NCI-H187 (cell line): Measurements from ENCODE around the gene WDR19.
"Not testable (repeated sequence)": the region's sequence is repeated elsewhere in the genome, so short reads cannot be mapped to it uniquely, and the experiment has no call there.

Experiments used
- DNase-seq, 2 experiments: peaks; one replicate each; lab custom pipeline; 2025; lab: John Stamatoyannopoulos, UW

Gene WDR19

DNA sequence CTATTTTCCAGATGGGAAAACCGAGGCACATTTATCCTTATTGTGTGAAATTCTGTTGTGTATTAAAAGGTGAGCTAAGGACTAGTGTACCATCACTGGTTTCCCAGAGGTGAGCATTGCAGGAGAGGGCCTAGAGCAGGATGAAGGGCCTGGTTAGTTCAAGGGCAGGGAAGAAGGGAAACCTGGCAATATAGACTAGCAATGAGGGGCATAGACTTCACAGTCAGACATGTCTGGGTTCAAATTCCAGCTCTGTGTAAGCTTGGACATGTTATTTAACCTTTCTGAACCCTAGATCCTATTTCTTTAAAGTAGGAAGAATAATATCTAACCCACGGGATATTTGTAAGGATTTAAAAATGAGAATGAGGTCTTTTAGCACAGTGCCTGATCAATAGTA, 50.8 kb downstream of the WDR19 start:
- DNase-seq: no peak

DNA sequence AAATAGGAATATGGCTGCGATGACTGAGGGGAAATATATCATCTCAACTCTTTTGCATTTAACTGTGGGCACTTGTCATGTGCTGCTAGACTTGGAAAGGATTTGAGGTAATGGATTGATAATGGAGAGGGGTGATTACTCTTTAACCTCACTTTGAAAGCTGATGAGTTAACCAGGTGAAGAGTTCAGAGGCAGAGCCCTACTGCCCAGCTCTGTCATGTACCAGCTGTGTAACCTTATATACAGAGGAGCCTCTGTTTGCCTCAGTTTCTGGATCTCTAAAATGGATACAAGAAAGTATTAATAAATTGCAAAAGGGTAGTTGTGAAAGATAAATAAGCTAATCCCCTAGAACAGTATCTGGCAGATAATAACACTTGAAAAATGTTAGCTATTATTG, 51.5 kb downstream of the WDR19 start:
- DNase-seq: no peak

DNA sequence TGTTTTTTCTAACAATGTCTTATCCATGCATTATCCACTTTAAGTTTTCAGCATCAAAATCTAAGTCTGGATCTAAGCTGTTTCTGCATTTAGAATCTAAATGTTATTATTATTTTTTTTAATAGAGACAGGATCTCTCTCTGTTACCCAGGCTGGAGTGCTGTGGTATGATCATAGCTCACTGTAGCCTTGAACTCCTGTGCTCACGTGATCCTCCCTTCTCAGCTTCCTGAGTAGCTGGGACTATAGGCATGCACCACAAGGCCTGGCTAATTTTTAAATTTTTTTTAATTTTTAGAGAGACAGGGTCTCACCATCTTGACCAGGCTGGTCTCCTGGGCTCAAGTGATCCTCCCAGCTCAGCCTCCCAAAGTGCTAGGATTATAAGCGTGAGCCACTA, 52.7 kb downstream of the WDR19 start:
- DNase-seq: no peak

DNA sequence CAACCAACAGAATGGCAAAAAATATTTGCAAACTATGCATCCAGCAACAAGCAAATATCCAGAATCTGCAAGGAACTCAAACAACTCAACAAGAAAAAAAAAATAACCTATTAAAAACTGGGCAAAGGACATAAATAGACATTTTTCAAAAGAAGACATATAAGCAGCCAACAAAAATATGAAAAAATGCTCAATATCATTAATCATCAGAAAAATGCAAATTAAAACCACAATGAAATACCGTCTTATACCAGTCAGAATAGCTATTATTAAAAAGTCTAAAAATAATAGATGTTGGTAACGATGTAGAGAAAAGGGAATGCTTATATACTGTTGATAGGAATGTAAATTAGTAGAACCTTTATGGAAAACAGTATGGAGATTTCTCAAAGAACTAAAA, 53.4 kb downstream of the WDR19 start:
- no peak for DNase-seq

DNA sequence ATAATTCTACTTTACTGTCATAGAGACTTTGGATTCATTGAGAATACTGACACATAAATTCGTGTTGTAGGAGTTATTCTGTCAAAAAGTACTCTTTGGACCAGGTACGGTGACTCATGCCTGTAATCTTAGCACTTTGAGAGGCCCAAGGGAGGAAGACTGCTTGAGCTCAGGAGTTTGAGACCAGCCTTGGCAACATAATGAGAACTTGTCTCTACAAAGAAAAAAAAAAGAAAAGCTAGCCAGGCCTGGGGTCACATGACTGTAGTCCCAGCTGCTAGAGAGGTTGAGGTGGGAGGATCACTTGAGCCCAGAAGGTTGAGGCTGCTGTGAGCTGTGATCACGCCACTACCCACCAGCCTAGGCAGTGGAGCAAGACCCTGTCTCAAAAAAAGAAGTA, 54.9 kb downstream of the WDR19 start:
- no peak for DNase-seq

DNA sequence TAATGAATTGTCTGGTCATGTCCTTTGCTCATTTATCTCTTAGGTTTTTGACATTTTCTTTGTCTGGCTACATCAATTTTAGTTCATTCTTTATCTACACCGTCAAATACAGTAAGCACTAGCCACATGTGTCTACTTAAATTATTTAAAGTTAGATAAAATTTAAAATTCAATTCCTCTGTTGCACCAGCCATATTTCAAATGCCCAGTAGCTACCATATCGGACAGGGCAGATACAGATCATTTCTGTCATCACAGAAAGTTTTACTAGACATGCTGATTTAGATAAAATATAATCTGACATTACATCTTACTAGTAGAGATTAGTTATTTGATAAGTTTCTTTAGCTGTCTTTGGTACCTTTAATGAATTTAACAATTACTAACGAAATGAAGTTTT, 61.1 kb downstream of the WDR19 start:
- DNase-seq: no peak

DNA sequence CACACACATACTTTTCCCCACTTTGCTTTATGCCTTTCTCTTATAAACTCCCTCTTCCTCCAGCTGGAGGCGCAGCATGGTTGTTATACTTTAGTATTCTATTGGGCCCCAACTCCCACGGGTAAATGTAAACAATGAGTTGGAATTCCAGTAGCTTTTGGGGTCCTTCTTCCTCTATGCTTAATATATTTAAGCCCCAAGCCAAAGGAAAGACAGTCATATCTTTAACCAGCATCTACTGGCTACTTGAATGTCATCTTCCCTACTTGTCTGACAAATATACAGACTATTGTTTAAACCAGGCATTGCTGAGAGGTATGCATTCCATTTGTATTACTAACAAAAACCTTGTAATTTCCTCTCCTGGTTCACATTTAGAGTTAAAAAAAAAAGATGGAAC, 72.9 kb downstream of the WDR19 start:
- DNase-seq: no peak

DNA sequence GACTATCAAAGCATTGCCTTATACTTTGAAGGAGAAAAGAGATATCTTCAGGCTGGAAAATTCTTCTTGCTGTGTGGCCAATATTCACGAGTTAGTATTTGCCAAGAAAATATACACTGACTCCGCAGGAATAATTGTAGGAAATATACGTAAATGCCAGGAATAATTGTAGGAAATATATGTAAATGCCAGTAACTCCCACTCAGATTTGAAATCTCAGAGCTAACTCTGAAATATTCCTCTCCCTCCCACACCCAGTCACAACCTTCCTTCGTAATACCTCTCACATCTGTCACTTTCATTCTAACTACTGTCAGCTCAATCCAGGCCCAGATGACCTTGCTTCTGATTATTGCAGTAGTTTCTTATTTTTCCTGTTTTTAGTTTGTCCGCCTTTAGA, 73.5 kb downstream of the WDR19 start:
- no peak for DNase-seq

DNA sequence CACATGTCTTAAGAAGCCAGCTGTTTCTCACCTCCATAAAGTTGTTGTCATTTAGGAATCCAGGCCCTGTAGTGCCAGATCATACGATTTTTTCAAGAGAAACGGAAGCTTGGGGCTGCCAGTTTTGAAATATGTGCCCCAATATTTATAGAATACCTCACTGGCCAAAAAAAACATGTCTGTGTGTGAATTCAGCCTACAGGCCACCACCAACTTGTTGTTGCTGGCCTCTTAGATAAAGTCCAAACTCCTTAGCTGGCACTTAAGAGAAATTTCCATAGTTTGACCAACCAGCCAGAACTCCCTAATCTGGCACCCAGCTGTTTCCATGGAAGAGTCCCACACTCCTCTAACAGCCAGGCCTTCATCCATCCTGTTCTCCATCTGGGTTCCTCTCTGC, 74.1 kb downstream of the WDR19 start:
- DNase-seq: no peak

DNA sequence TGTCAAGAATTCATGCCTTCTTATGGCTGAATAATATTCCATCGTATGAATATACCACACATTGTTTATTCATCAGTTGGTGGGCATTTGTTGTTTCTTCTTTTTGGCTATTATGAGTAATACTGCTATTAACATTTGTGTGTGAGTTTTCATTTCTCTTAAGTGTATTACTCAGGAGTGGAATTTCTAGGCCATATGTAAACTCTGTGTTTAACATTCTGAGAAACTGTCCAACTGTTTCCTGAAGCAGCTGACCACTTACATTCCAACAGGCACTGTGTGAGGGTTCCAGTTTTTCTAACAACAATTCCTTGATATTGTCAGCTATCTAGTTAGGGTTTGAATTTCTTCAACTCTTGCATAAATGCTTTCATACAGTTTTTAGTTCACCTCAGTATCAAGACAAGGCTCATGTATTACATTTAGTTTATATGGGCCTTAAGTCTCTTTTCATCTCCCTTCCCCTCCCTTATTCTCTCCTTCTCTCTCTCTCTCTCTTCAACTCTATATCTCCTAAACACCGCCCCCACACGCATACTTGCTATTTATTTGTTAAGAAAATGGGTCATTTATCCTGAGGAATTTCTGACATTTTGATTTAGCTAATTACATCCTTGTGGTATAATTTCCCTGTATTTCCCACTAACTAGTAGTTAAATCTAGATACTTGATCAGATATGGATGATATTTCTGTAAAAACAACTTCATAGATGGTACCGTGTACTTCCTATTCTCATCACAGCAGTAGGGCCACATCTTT, 77.4 kb downstream of the WDR19 start:
- no peak for DNase-seq

DNA sequence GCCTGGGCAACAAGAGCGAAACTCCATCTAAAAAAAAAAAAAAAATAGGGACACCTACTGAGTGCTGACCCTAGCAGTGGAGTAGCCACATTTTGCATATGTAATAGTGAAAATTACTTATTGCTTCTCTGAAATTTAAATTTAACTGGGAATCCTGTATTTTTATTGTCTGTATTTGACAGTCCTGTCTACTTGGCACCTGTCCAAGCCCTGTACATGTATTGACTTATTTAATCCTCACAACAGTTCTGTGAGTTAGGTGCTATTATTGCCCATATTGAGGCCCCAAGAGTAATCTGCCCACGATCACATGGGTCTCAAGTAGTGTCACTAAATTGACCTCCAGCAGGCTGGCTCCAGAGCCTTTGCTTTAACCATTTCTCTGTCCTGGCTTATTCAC, 81.6 kb downstream of the WDR19 start:
- no peak for DNase-seq

DNA sequence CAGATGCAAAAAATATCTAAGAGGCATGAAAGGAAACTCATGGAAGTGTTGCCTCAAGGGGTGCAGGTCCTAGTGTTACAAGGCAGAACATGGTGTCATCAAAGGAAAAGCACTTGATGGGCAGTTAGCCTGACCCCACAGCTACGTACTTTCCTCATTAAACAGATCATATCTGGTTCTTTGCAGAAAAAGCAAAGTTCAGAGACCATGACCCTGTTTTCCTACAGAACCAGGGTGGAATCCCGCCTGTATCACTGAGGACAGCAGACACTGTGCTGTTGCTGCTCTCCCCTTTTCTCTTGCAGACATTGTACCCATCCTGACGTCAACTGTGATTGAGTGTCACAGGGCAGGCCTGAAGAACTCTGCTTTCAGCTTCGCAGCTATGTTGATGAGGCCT, 92.2 kb downstream of the WDR19 start:
- no peak for DNase-seq

DNA sequence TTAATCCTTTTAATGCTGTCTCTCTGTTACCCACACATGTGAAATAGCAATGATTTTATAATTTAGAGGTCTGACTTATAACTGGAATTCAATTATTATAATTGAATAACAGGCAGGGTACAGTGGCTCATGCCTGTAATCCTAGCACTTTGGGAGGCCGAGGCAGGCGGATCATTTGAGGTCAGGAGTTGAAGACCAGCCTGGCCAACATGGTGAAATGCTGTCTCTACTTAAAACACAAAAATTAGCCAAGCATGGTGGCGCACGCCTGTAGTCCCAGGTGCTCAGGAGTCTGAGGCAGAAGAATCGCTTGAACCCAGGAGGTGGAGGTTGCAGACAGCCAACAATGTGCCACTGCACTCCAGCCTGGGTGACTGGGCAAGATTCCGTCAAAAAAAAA, 95.3 kb downstream of the WDR19 start:
- not testable (repeated sequence) for DNase-seq

DNA sequence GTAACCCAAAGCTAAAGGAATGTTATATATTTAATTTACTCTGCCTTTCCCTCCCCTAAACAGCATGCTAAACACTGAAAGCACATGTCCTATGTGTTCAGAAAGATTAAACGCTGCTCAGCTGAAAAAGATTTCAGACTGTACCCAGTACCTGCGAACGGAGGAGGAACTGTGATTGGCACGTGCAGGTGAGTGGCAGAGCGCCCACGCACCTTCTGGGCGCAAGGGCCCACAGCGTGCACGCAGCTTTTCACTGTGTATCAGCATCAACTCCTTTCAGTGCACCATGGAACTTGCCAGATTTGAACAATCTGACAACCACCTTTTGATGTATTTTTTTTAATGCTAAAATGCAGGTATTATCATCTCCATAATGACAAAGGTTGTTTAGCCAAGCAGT, 96.1 kb downstream of the WDR19 start:
- DNase-seq: no peak

DNA sequence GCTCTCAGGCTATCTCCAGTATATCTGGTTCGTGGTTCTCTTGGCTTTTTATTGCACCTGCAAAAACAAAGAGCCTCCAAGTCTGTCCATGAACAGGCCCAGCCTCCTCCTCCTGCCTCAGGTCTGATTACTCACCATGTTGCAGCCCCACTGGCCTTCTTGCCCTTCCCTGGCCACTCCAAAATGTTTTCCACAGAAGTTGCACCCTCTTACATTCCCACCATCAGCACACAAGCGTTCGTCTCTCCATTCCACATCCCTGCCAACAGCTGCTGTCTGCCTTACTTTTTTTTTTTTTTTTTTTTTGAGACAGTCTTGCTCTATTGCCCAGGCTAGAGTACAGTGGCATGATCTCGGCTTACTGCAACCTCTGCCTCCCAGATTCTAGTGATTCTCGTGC, 97.1 kb downstream of the WDR19 start:
- no peak for DNase-seq

DNA sequence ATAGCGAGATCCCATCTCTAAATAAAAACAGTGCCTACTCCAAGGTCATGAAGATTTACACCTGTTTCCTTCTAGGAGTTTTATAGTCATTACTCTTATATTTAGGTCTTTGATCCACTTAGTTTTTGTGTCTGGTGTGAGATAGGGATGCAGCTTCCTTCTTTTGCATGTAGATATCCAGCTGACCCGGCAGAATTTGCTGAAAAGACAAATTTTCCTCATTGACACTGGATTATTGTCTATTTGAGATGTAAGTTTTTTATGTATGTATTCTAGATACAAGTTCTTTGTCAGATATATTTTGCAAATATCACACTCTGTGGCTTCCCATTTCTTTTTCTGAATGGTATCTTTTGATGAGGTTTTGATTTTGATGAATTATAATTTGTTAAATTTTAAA, 98.4 kb downstream of the WDR19 start:
- DNase-seq: no peak

DNA sequence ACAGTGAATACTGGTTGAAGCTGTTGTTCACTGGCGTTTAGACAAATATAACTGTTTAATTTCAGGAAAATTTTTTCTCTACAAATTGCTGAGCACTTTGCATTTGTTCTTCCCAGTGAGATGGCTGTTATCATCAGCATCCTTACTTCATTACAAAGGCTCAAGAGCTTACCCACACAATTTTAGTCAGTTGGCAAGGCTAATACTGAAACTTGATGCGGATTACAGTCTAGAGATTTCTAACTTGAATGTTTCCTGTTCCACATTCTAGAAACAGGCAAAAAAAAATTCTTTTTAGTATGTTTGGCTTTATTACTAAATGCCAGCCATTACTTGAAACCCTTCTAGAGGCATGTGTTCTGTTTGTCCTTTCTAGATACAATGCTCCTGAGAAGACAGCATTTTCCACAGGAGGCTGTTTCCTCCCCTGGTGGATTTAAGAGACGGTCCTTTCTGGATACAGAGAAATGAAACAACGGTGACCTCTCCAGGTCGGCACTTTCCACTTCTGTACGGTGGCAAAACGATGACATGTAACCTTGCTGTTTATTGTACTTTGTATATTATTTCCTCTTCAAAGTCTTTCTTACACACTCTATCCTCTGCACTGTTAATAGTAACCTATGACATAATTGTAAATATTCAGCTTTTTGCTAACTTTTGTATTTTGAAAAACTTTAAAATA, 102.9 kb downstream of the WDR19 start:
- no peak for DNase-seq

DNA sequence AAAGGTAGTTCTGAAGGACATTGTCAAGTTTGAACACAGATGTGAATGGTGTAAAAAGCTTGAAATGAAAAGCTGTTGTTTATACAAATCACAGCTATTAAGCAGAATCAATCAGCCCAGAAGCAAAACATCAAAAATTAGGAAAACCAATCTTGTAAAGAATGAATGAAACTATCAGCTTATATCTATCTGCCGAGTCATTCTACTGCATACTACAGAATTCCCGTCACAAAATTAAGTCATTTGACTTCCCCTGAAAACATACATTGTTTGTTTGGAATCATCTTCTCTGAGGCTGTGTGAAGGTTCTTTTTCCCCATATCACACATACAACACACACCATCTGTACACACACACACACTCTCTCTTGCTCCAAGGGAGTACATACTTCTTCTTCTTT, 103.5 kb downstream of the WDR19 start:
- DNase-seq: no peak

DNA sequence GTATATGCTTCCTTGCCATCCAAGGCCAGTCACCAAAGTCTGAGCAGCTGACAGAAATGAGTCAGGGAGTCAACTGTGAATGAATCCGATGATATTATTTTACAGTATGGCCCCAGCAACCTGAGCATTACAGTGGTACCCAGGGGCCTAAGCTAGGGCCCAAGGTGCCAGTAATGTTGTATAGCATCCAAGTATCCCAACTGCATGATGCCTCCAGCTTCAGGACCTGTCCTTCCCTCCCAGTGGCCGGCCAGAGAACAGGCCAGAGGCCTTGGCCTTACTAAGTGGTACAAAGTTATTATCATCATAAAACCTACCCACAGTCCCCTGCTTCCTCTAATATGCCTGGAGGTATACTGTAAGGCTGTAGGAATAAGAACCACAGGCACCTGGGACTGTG, 103.9 kb downstream of the WDR19 start:
- no peak for DNase-seq

DNA sequence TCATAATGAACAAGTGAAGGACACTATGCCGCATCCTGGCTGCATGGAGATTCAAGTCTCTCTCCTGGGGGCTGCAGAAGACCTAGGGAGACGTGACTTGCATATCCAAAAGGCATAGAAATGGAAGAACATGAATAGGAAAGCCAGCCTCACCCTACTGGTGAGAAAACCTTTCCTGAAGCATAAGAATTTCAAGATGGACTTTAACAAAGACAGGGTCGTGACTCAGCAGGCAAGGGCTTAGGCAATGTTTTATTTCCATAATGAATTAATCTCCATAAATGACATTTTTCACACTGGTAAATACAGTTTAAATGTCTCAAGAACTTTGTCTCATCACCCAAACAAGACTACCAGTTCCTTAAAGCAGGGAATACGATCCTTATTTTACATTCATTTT, 104.9 kb downstream of the WDR19 start:
- DNase-seq: no peak

DNA sequence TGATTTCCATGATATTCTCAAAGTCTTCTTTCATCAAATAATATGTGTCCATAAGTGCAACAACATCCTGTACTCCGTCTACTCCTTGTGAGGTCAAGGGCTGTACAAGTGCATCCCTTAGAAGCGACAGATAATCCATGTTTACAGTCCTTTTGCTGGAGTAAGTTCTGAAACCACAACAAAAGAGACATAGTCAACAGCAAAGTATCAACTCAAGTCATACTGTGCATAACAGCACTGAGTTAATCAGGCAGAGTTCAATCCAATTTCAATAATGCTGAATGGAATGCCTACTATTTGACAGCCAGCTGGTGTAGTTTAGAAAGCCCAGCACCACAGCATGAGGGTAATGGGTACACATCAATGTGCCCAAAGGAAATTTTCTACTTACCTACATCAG, 109.4 kb downstream of the WDR19 start:
- DNase-seq: no peak

DNA sequence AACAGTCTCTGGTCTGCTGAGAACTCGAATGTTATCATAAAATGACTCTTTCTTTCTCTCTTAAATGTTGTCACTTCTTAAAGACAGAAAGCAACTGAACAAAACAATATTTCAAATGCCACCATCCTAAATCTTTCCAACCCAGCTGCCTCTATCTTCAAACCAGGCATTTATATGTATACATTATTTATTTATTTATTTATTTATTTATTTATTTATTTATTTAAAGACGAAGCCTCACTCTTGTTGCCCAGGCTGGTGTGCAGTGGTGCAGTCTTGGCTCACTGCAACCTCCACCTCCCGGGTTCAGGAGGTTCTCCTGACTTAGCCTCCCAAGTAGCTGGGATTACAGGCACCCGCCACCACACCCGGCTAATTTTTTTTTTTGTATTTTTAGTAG, 110.1 kb downstream of the WDR19 start:
- not testable (repeated sequence) for DNase-seq

DNA sequence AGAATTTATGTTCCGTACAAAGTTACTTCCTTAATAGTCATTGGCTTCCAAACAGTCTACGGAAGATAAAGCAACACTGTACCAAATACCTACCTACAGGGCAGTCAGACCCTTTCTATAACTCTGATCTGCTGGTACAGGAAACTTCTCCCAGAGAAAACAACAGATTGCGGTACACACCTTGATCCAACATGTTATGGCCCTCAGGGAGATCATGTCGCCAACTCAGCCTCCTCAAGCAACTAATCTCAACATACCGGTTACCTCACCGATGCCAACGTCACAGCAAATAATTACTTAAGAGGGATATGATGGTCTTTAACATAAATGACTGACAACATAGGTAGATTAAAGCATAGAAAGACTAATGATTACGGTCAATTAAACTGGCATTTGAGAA, 113.5 kb downstream of the WDR19 start:
- DNase-seq: no peak

DNA sequence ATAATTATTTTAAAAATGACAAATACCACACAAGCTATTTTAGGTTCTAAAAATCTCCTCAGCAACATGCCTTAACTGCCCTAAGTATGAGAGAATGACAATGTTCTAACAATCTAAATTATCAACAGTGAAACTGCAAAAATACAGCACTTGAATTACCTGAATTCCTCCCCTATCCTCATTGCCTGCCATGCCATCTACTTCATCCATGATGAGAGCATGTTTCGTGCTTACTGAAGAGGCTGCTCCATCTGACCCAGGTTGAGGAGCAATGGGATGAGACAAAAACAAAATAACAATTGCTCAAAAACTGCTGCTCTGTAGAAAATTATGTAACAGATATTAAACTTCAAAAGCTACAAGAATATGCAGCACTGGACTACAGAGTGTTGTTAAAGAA, 120.6 kb downstream of the WDR19 start:
- no peak for DNase-seq
